ENCODE measurements around the gene SEMA5B. TPM values are rescaled to one million over a fixed set of nuclear protein-coding genes. Genes with fewer than 3 reads are reported as not detected.

The SEMA5B gene
- total RNA-seq, 1 donor from 2014 or later: 5.2 TPM

DNA sequence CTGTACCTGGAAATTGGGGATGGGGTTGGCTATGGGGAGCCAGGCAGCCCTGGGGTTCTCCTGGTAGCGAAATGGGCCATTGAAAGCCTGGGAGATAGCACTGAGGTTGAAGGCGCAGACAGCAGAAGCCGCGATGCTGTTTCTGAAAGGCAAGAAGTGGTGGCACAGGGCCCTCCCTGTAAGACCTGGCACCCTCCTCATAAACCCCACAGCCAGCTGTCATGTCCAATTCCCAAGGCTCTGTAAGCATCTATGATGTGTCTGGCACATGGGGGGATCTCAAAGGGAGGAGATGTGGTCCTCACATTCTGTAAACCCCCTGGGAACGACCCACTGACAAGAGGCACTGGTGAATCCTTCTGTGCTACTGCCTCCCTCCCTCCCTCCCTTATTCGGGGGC lies 104.0 kb downstream of the SEMA5B start:
- DNase-seq (ENCODE audit: missing footprints) (no peak), ATAC-seq (no peak)
- intact Hi-C loops (cut with DNase I): no loop called here

- DNase-seq (ENCODE audit: missing footprints) (no peak), ATAC-seq (peak; percentile 18)
- intact Hi-C loops (cut with DNase I): no loop called here
These were observed 105.5 kb downstream of the SEMA5B start for GRCh38 chr3:122921791-122922651.

DNA sequence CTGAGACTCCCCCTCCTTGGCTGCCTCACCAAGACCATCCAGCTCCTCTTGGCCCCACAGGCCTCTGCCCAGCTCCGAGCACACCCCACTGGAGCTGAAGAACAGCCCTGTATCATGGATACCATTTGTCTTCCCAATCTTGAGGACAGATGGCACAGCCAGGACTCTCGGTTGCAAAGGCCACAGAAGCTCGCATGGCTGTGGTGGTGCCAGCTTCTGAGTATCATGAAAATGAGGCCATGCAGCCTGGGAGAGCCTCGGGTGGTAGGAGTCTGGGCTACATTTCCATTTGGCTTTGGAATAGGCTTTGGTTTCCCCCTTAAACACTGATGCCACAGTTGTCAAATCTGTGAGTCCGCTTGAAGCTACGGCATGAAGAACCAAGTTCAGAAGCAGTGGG lies 106.6 kb downstream of the SEMA5B start:
- intact Hi-C loops (cut with DNase I): no loop called here
- ATAC-seq (no peak), DNase-seq (ENCODE audit: missing footprints) (no peak)

- DNase-seq (ENCODE audit: missing footprints) (no peak), ATAC-seq (no peak)
- intact Hi-C loops (cut with DNase I): no loop called here
These were observed 108.3 kb downstream of the SEMA5B start for GRCh38 chr3:122919291-122919610.

DNA sequence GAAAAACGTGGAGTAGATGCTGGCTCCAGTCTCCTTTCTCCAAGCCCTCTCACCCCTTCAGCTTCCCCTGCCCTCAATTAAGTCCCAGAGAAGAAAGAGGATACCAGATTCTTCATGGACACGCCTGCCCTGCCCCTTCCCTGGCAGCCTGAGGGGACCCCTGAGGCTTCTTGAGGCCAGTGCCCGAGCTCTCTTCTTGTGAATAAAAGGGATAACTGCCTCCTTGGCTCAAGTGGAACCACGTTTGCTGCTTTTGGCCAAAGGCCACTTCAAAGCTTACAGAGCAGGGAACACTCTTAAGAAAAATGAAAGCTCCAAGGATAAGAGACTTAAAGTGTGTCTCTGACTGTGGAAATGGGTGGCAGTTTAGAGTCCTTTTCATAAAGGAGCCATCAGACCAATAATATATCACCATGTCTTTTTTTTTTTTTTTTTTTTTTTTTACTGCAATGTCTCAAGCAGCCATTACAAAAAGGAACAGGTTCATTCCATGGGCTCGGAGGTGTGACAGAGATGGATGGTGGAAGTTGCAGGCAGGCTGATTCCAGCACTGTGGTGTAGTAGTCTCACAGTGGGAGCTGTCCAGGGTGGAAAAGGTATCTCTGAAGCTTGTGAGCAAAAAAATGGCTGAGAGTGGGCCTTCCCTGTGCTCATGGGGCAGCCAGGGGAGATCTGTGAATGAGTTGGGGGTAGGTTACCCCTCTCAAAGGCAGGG lies 108.8 kb downstream of the SEMA5B start:
- DNase-seq (ENCODE audit: missing footprints) (no peak), ATAC-seq (no peak)
- intact Hi-C loops (cut with DNase I): no loop called here

GRCh38 chr3:122917412-122917811 lies 110.2 kb downstream of the SEMA5B start:
- ATAC-seq (no peak), DNase-seq (ENCODE audit: missing footprints) (no peak)
- intact Hi-C loops (cut with DNase I): no loop called here

GRCh38 chr3:122916580-122916979 lies 111.0 kb downstream of the SEMA5B start:
- no peak for ATAC-seq
- DNase-seq (ENCODE audit: missing footprints): no peak
- intact Hi-C loops (cut with DNase I): no loop called here

GRCh38 chr3:122916084-122916483 lies 111.5 kb downstream of the SEMA5B start:
- DNase-seq (ENCODE audit: missing footprints): no peak
- ATAC-seq: no peak
- intact Hi-C loops (cut with DNase I): no loop called here

GRCh38 chr3:122915300-122916055 lies 112.1 kb downstream of the SEMA5B start:
- no peak for ATAC-seq
- DNase-seq (ENCODE audit: missing footprints): no peak
- intact Hi-C loops (cut with DNase I): no loop called here

GRCh38 chr3:122913539-122914100 lies 113.9 kb downstream of the SEMA5B start:
- DNase-seq (ENCODE audit: missing footprints) (no peak), ATAC-seq (no peak)
- intact Hi-C loops (cut with DNase I): no loop called here

DNA sequence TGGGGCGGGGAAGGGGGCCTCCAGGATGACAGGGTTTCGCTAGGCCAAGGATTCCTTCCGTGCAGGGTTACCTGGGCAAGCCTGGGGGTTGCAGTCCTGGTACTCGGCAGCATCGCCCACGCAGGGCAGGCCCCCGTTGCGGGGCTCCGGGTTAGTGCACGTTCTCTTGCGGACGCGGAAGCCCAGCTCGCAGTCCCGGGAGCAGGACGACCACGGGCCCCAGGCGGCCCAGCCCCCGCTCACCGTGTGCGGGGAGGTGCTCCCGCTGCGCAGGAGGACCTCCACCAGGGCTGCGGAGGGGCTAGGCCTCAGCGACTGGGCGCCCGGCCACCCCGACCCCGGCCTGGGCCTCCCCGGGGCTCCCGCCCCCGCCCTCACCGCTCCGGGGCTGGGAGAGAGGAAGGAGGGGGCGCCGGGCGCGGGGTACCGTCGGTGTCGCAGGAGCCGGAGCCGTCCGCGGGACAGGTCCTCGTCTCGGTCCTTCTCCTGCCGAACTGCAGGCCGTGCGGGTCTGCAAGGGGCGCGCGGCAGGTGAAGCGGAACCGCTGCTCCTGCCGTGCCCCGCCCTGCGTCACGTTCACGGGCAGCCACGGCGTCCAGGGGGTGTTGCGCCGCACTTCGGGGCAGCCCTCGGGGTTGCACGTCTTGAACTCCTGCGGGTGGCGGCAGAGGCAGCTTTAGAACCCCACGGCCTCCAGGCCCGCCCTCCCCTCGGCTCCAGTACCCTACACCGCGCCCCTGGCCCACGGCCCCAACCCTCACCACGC lies 114.6 kb downstream of the SEMA5B start:
- no peak for DNase-seq (ENCODE audit: missing footprints)
- intact Hi-C loops (cut with DNase I): no loop called here

GRCh38 chr3:122911901-122912300 lies 115.7 kb downstream of the SEMA5B start:
- DNase-seq (ENCODE audit: missing footprints) (no peak), ATAC-seq (no peak)
- intact Hi-C loops (cut with DNase I): no loop called here

More for the DNA sequence above, 114.6 kb downstream of the SEMA5B start:
- no peak for ATAC-seq

GRCh38 chr3:122908251-122908650 lies 119.3 kb downstream of the SEMA5B start:
- no peak for DNase-seq (ENCODE audit: missing footprints)
- intact Hi-C loops (cut with DNase I): no loop called here
- ATAC-seq: no peak

DNA sequence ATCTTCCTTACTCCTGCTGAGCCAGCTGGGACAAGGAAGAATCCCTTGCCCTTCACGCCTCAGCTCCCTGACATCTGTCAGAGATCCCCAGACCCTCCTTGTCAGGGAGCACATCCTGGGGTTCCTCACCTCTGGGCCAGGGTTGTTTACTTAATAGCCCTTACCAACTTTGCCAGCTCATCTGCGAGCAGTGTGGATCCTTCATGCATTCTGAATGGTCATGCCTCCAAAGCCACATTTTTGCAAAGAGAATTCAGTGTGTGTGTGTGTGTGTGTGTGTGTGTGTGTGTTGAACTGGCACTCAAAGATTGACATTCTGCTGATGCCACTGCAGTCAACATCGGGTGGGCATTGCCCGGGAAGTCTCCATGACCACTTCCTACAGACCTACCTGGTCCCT lies 120.1 kb downstream of the SEMA5B start:
- ATAC-seq: no peak
- no peak for DNase-seq (ENCODE audit: missing footprints)
- intact Hi-C loops (cut with DNase I): no loop called here

DNA sequence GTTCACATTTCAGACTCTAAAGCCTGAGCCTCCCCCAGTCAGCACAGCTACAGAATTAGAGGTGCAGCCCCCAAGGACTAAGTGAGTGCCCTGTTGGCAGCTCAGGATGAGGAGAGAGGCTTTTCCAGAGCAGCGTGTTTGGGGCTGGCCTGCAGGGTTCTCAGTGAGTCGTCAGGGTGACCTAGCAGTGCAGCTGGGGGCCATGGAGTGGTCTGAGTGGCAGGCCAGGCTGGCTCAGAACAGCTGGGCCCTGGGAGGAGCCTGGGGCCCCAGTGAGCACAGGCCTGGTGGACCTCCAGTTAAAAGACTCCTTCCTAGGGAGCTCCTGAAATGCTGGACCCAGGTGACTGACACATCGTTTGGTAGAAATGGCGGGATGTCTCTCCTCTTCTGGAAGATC lies 124.4 kb downstream of the SEMA5B start:
- intact Hi-C loops (cut with DNase I): no loop called here
- DNase-seq (ENCODE audit: missing footprints) (no peak), ATAC-seq (no peak)

DNA sequence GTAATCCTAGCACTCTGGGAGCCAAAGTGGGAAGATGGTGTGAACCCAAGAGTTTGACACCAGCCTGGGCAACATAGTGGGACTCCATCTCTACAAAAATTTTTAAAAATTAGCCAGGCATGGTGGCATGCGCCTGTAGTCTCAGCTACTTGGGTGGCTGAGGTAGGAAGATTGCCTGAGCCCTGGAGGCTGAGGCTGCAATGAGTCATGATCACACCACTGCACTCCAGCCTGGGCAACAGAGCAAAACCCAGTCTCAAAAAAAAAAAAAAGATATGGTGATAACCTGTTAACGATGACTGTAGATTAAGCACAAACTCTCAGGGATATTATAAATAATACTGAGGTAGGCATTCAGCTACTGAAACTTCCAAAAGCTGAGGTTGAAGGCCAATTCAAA lies 125.2 kb downstream of the SEMA5B start:
- intact Hi-C loops (cut with DNase I): no loop called here
- no peak for DNase-seq (ENCODE audit: missing footprints)
- ATAC-seq: no peak

- ATAC-seq: no peak
- DNase-seq (ENCODE audit: missing footprints): no peak
These were observed 129.3 kb downstream of the SEMA5B start for GRCh38 chr3:122898298-122898697.

GRCh38 chr3:122893754-122894668 lies 133.6 kb downstream of the SEMA5B start:
- DNase-seq (ENCODE audit: missing footprints) (no peak), ATAC-seq (peak; percentile 76)
- intact Hi-C loops (cut with DNase I): no loop called here

More at GRCh38 chr3:122898298-122898697, 129.3 kb downstream of the SEMA5B start:
- intact Hi-C loops (cut with DNase I): no loop called here
